CD4-positive, alpha-beta T cell (primary cell): Measurements from ENCODE around the gene KRTAP10-3. TPM values are rescaled to one million over a fixed set of nuclear protein-coding genes. Genes with fewer than 3 reads are reported as not detected.

Experiments
- ATAC-seq: fragments of 200-7000 bp; cut with Tn5 transposase; one replicate; pipeline ENCODE4 v1.10.0; 2022; ENCODE audit warnings: mild to moderate bottlenecking; ENCODE audit not compliant: poor library complexity
- CTCF ChIA-PET: fragments of 350-600 bp; sonication (Branson Sonifier 250); formaldehyde crosslinking; loops from one replicate; lab custom pipeline; 2021; ENCODE audit warnings: antibody characterized with exemption, inconsistent platforms; lab: Charles Lee
- POLR2A ChIA-PET: fragments of 350-600 bp; sonication (Branson Sonifier 250); formaldehyde crosslinking; loops from one replicate; lab custom pipeline; 2021; ENCODE audit warnings: antibody characterized with exemption, inconsistent platforms; lab: Charles Lee
- DNase-seq, 14 experiments: peaks; one replicate each; pipeline ENCODE4 v3.0.0-alpha.2; 2013 to 2020; ENCODE audit warnings: mixed read lengths in 2 of 14
- H3K27ac ChIP-seq, 2 donors: one replicate each; pipeline versions ENCODE4 v1.5.1 to v1.7.0; 2013; ENCODE audit warnings: low read length in 2 of 2, low read depth in 1 of 2, mild to moderate bottlenecking in 1 of 2
- H3K27me3 ChIP-seq, 2 experiments: 1 replicate in 1 of 2; 2 replicates in 1 of 2; pipeline versions ENCODE4 v1.6.1 to v1.7.0; 2013; ENCODE audit warnings: low read length in 2 of 2, control low read depth in 1 of 2, mild to moderate bottlenecking in 1 of 2, moderate library complexity in 1 of 2; ENCODE audit not compliant: insufficient read depth in 2 of 2, control insufficient read depth in 1 of 2
- H3K36me3 ChIP-seq: one replicate; pipeline ENCODE4 v1.6.1; 2013; ENCODE audit warnings: low read length, control low read depth; ENCODE audit not compliant: insufficient read depth
- H3K4me1 ChIP-seq: one replicate; pipeline ENCODE4 v1.6.1; 2013; ENCODE audit warnings: low read length, control low read depth; ENCODE audit not compliant: insufficient read depth
- H3K4me3 ChIP-seq: one replicate; pipeline ENCODE4 v1.5.1; 2013; ENCODE audit warnings: mild to moderate bottlenecking, low read length, moderate library complexity
- H3K9me3 ChIP-seq, 2 experiments: 1 replicate in 1 of 2; 2 replicates in 1 of 2; pipeline versions ENCODE4 v1.6.1 to v1.7.0; 2013; ENCODE audit warnings: low read length in 2 of 2, mild to moderate bottlenecking in 2 of 2, control low read depth in 1 of 2, moderate library complexity in 1 of 2; ENCODE audit not compliant: control insufficient read depth in 1 of 2, insufficient read depth in 1 of 2
- H3K27ac Mint-ChIP-seq: one replicate; pipeline ENCODE4 v1.8.0; 2020; ENCODE audit warnings: mixed read lengths
- H3K27me3 Mint-ChIP-seq: one replicate; pipeline ENCODE4 v1.8.0; 2021; ENCODE audit warnings: mixed read lengths
- H3K36me3 Mint-ChIP-seq: one replicate; pipeline ENCODE4 v1.8.0; 2021; ENCODE audit warnings: low read depth, mixed read lengths
- H3K4me1 Mint-ChIP-seq: one replicate; pipeline ENCODE4 v1.8.0; 2021; ENCODE audit warnings: low read depth, mixed read lengths
- H3K4me3 Mint-ChIP-seq: one replicate; pipeline ENCODE4 v1.8.0; 2020; ENCODE audit warnings: mild to moderate bottlenecking, mixed read lengths
- H3K9me3 Mint-ChIP-seq: one replicate; pipeline ENCODE4 v1.8.0; 2020; ENCODE audit warnings: mixed read lengths
- CTCF ChIP-seq: fragments of 200-600 bp; IDR thresholded peaks from one replicate; pipeline ENCODE4 v1.8.0; 2022; ENCODE audit warnings: antibody characterized with exemption, mild to moderate bottlenecking
- intact Hi-C, 2 experiments: fragments of 100-400 bp; cut with DNase I in 1 of 2; cut with micrococcal nuclease in 1 of 2; formaldehyde crosslinking; loops; one replicate each; pipeline versions ENCODE4 v1.15.1 to v1.9.0; 2023 to 2025; cut with DNase I, micrococcal nuclease
- total RNA-seq, 174 experiments: library from RNA in 2 of 174; stranded (reverse) in 2 of 174; gene quantifications; one replicate each; pipeline ENCODE4 v1.2.3 and lab custom pipeline; 2021 to 2026

Gene KRTAP10-3
- total RNA-seq, 2 experiments from 2014 or later, result not detected

- POLR2A ChIA-PET, result interaction anchor here (0.8 kb wide), 1 partner anchor 25 kb away, joined by 3 read pairs; no protein-coding TSS in a partner anchor
- Histone ChIP-seq H3K36me3 (no peaks in the 10 kb centered on the region), H3K4me3 (no peak overlapping the region), H3K9me3 (peaks cover 9 to 10% of the 10 kb centered on the region in 2 experiments), H3K27ac (no peak overlapping the region), H3K27me3 (no peaks in the 10 kb centered on the region), H3K4me1 (no peaks in the 10 kb centered on the region)
- Mint-ChIP-seq H3K4me3 (no peak overlapping the region), H3K27me3 (no peaks in the 10 kb centered on the region), H3K4me1 (no peaks in the 10 kb centered on the region), H3K9me3 (no peaks in the 10 kb centered on the region), H3K27ac (no peak overlapping the region), H3K36me3 (no peaks in the 10 kb centered on the region)
- CTCF ChIA-PET, result no interaction called here
- ATAC-seq (no peak), DNase-seq (no peak)
- intact Hi-C loops, result no loop called here
- no peak for TF ChIP-seq CTCF
Measured at GRCh38 chr21:44596068-44596725, 37.6 kb upstream of the KRTAP10-3 start.

DNA sequence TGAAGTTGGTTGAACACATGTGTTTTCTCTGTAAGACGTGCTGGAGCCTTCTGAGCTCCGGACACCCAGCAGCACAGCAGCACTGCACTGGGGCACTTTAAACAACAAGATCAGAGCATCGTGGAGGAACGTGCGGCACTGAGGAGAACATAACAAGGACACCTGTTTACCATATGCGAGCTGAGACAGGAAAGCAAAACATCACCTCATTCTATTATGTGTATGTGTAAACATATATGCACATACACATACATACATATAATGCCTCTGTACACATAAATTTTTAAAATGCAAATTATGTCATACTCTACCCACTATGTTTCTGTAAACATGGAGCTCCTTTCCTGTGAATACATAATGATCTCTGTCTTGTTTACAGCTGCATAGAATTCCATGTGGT lies 36.9 kb upstream of the KRTAP10-3 start:
- H3K4me3 Mint-ChIP-seq, result no peak overlapping the region
- H3K27ac Mint-ChIP-seq, result no peak overlapping the region
- no peak for DNase-seq
- Histone ChIP-seq H3K4me3 (no peak overlapping the region), H3K27me3 (no peaks in the 10 kb centered on the region), H3K36me3 (no peaks in the 10 kb centered on the region), H3K9me3 (peaks cover 9 to 10% of the 10 kb centered on the region in 2 experiments), H3K4me1 (no peaks in the 10 kb centered on the region), H3K27ac (no peak overlapping the region)
- ChIA-PET CTCF (no interaction called here), POLR2A (interaction anchor here (0.8 kb wide), 1 partner anchor 24 kb away, joined by 3 read pairs; no protein-coding TSS in a partner anchor)
- TF ChIP-seq CTCF, result no peak
- no peak for ATAC-seq
- intact Hi-C loops, result no loop called here
- H3K36me3 Mint-ChIP-seq, result no peaks in the 10 kb centered on the region
- no peaks in the 10 kb centered on the region for H3K4me1 Mint-ChIP-seq
- no peaks in the 10 kb centered on the region for H3K27me3 Mint-ChIP-seq
- H3K9me3 Mint-ChIP-seq, result no peaks in the 10 kb centered on the region

GRCh38 chr21:44594406-44594916 lies 35.9 kb upstream of the KRTAP10-3 start:
- Histone ChIP-seq H3K9me3 (peaks cover 8 to 10% of the 10 kb centered on the region in 2 experiments), H3K27ac (no peak overlapping the region), H3K4me3 (no peak overlapping the region), H3K4me1 (no peaks in the 10 kb centered on the region), H3K27me3 (no peaks in the 10 kb centered on the region), H3K36me3 (no peaks in the 10 kb centered on the region)
- ChIA-PET CTCF (no interaction called here), POLR2A (no interaction called here)
- no peak for TF ChIP-seq CTCF
- Mint-ChIP-seq H3K36me3 (no peaks in the 10 kb centered on the region), H3K27ac (no peak overlapping the region), H3K27me3 (peaks cover 6% of the 10 kb centered on the region), H3K4me1 (no peaks in the 10 kb centered on the region), H3K9me3 (no peaks in the 10 kb centered on the region), H3K4me3 (no peak overlapping the region)
- intact Hi-C loops, result no loop called here
- DNase-seq (no peak), ATAC-seq (no peak)
